GM23338 (cell line): Measurements from ENCODE around the gene RAMP3.

ENCODE experiments used
- CREB1 ChIP-seq: fragments of 250-450 bp; sonication (Bioruptor Pico); IDR thresholded peaks from 2 replicates; pipeline ENCODE4 v1.5.0; 2020; ENCODE audit warnings: low read depth, mild to moderate bottlenecking, moderate library complexity
- EZH2 ChIP-seq: fragments of 200-600 bp; sonication (generic); IDR thresholded peaks from one replicate; pipeline ENCODE4 v1.8.0; 2017; ENCODE audit warnings: antibody characterized with exemption, mild to moderate bottlenecking, low read depth; ENCODE audit not compliant: unreplicated experiment
- EZH2phosphoT487 ChIP-seq: fragments of 200-600 bp; sonication (generic); IDR thresholded peaks from one replicate; pipeline ENCODE4 v1.8.1; 2018; ENCODE audit warnings: antibody characterized with exemption; ENCODE audit not compliant: unreplicated experiment
- JUNB ChIP-seq: IDR thresholded peaks from one replicate; pipeline ENCODE4 v1.6.1; 2016; ENCODE audit warnings: antibody characterized with exemption; ENCODE audit not compliant: unreplicated experiment
- NANOG ChIP-seq: IDR thresholded peaks from 2 replicates; pipeline ENCODE4 v1.6.1; 2016; ENCODE audit warnings: antibody characterized with exemption, borderline replicate concordance
- POLR2AphosphoS5 ChIP-seq: IDR thresholded peaks from 2 replicates; pipeline ENCODE4 v1.6.1; 2016; ENCODE audit warnings: antibody characterized with exemption, low read depth
- ZNF114 ChIP-seq: fragments of 250-450 bp; sonication (Bioruptor Pico); IDR thresholded peaks from 2 replicates; pipeline ENCODE4 v1.5.0; 2020; ENCODE audit warnings: mild to moderate bottlenecking, moderate library complexity
- ZNF331 ChIP-seq: fragments of 250-450 bp; sonication (Bioruptor Pico); IDR thresholded peaks from 2 replicates; pipeline ENCODE4 v1.5.0; 2020; ENCODE audit warnings: low read depth, mild to moderate bottlenecking, moderate library complexity
- TF ChIP-seq, protein P1 (sequence below), 2 experiments: fragments of 200-600 bp in 1 of 2; sonication (generic) in 1 of 2; conservative IDR thresholded peaks; 2 replicates each; pipeline versions ENCODE4 v1.5.1 to v1.6.1; 2016 to 2017; ENCODE audit warnings: antibody characterized with exemption in 2 of 2, low read depth in 2 of 2, mild to moderate bottlenecking in 2 of 2, moderate library complexity in 1 of 2
- TF ChIP-seq, protein P2 (sequence below): IDR thresholded peaks from one replicate; pipeline ENCODE4 v1.6.1; 2018; ENCODE audit warnings: antibody characterized with exemption; ENCODE audit not compliant: unreplicated experiment
- TF ChIP-seq, protein P3 (sequence below): IDR thresholded peaks from 2 replicates; pipeline ENCODE4 v1.6.1; 2016; ENCODE audit warnings: antibody characterized with exemption
- TF ChIP-seq, protein P4 (sequence below): fragments of 250-450 bp; sonication (Bioruptor Pico); IDR thresholded peaks from 2 replicates; pipeline ENCODE4 v1.5.0; 2020; ENCODE audit warnings: mild to moderate bottlenecking, moderate library complexity

DNA sequence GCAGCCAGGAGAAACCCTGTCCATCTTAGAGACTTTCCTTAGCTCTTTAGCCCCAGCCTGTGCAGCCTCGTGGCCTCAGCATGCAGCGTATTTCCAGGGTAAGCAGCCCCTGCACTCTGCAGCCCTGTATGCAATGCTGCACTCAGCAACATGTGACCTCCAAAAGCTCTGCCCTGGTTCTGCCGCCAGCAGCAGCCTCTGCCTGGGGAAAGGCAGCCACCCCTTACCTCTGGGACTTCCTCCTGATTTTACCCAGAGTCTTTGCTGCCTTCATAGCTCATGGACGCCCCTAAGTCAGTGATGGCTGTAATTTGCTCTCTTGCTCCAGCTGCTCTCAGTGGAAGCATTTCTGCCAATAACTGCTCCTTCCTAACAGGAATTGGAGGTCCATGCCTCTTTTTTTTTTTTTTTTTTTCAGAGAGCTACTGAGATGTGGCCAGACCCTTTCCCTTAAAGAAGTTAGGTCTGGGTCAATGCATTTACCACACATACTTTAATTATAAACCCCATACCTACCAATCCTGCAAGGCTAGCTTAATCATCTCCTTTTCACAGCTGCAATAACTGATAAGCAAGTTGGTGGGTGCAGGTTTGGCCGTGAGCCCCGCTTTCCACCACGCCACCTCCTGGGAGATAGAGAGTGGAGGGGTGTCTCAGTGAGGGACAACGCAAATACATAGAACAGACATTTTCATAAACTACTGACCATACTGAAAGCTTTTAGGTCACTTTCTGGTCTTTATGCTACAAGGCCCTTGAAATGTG is 71.7 kb downstream of the RAMP3 start:
- TF ChIP-seq, protein P1, sequence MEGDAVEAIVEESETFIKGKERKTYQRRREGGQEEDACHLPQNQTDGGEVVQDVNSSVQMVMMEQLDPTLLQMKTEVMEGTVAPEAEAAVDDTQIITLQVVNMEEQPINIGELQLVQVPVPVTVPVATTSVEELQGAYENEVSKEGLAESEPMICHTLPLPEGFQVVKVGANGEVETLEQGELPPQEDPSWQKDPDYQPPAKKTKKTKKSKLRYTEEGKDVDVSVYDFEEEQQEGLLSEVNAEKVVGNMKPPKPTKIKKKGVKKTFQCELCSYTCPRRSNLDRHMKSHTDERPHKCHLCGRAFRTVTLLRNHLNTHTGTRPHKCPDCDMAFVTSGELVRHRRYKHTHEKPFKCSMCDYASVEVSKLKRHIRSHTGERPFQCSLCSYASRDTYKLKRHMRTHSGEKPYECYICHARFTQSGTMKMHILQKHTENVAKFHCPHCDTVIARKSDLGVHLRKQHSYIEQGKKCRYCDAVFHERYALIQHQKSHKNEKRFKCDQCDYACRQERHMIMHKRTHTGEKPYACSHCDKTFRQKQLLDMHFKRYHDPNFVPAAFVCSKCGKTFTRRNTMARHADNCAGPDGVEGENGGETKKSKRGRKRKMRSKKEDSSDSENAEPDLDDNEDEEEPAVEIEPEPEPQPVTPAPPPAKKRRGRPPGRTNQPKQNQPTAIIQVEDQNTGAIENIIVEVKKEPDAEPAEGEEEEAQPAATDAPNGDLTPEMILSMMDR (conservative IDR thresholded peaks at IDR 0.05; ENCODE audit: low read depth in 2 of 2) = no peak
- TF ChIP-seq EZH2 (no peak), POLR2AphosphoS5 (no peak), NANOG (no peak), EZH2phosphoT487 (no peak), JUNB (no peak), CREB1 (no peak), ZNF331 (CRISPR knock-in tag) (no peak), ZNF114 (CRISPR knock-in tag) (no peak)
- TF ChIP-seq, protein P2, sequence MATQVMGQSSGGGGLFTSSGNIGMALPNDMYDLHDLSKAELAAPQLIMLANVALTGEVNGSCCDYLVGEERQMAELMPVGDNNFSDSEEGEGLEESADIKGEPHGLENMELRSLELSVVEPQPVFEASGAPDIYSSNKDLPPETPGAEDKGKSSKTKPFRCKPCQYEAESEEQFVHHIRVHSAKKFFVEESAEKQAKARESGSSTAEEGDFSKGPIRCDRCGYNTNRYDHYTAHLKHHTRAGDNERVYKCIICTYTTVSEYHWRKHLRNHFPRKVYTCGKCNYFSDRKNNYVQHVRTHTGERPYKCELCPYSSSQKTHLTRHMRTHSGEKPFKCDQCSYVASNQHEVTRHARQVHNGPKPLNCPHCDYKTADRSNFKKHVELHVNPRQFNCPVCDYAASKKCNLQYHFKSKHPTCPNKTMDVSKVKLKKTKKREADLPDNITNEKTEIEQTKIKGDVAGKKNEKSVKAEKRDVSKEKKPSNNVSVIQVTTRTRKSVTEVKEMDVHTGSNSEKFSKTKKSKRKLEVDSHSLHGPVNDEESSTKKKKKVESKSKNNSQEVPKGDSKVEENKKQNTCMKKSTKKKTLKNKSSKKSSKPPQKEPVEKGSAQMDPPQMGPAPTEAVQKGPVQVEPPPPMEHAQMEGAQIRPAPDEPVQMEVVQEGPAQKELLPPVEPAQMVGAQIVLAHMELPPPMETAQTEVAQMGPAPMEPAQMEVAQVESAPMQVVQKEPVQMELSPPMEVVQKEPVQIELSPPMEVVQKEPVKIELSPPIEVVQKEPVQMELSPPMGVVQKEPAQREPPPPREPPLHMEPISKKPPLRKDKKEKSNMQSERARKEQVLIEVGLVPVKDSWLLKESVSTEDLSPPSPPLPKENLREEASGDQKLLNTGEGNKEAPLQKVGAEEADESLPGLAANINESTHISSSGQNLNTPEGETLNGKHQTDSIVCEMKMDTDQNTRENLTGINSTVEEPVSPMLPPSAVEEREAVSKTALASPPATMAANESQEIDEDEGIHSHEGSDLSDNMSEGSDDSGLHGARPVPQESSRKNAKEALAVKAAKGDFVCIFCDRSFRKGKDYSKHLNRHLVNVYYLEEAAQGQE = no peak
- TF ChIP-seq, protein P3, sequence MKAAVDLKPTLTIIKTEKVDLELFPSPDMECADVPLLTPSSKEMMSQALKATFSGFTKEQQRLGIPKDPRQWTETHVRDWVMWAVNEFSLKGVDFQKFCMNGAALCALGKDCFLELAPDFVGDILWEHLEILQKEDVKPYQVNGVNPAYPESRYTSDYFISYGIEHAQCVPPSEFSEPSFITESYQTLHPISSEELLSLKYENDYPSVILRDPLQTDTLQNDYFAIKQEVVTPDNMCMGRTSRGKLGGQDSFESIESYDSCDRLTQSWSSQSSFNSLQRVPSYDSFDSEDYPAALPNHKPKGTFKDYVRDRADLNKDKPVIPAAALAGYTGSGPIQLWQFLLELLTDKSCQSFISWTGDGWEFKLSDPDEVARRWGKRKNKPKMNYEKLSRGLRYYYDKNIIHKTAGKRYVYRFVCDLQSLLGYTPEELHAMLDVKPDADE = no peak
- TF ChIP-seq, protein P4, sequence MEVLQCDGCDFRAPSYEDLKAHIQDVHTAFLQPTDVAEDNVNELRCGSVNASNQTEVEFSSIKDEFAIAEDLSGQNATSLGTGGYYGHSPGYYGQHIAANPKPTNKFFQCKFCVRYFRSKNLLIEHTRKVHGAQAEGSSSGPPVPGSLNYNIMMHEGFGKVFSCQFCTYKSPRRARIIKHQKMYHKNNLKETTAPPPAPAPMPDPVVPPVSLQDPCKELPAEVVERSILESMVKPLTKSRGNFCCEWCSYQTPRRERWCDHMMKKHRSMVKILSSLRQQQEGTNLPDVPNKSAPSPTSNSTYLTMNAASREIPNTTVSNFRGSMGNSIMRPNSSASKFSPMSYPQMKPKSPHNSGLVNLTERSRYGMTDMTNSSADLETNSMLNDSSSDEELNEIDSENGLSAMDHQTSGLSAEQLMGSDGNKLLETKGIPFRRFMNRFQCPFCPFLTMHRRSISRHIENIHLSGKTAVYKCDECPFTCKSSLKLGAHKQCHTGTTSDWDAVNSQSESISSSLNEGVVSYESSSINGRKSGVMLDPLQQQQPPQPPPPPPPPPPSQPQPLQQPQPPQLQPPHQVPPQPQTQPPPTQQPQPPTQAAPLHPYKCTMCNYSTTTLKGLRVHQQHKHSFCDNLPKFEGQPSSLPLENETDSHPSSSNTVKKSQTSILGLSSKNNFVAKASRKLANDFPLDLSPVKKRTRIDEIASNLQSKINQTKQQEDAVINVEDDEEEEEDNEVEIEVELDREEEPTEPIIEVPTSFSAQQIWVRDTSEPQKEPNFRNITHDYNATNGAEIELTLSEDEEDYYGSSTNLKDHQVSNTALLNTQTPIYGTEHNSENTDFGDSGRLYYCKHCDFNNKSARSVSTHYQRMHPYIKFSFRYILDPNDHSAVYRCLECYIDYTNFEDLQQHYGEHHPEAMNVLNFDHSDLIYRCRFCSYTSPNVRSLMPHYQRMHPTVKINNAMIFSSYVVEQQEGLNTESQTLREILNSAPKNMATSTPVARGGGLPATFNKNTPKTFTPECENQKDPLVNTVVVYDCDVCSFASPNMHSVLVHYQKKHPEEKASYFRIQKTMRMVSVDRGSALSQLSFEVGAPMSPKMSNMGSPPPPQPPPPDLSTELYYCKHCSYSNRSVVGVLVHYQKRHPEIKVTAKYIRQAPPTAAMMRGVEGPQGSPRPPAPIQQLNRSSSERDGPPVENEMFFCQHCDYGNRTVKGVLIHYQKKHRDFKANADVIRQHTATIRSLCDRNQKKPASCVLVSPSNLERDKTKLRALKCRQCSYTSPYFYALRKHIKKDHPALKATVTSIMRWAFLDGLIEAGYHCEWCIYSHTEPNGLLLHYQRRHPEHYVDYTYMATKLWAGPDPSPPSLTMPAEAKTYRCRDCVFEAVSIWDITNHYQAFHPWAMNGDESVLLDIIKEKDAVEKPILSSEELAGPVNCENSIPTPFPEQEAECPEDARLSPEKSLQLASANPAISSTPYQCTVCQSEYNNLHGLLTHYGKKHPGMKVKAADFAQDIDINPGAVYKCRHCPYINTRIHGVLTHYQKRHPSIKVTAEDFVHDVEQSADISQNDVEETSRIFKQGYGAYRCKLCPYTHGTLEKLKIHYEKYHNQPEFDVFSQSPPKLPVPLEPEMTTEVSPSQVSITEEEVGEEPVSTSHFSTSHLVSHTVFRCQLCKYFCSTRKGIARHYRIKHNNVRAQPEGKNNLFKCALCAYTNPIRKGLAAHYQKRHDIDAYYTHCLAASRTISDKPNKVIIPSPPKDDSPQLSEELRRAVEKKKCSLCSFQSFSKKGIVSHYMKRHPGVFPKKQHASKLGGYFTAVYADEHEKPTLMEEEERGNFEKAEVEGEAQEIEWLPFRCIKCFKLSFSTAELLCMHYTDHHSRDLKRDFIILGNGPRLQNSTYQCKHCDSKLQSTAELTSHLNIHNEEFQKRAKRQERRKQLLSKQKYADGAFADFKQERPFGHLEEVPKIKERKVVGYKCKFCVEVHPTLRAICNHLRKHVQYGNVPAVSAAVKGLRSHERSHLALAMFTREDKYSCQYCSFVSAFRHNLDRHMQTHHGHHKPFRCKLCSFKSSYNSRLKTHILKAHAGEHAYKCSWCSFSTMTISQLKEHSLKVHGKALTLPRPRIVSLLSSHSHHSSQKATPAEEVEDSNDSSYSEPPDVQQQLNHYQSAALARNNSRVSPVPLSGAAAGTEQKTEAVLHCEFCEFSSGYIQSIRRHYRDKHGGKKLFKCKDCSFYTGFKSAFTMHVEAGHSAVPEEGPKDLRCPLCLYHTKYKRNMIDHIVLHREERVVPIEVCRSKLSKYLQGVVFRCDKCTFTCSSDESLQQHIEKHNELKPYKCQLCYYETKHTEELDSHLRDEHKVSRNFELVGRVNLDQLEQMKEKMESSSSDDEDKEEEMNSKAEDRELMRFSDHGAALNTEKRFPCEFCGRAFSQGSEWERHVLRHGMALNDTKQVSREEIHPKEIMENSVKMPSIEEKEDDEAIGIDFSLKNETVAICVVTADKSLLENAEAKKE = no peak
